ENCODE measurements around the gene TAAR9.
A peak's percentile ranks its signal among the peaks of the same experiment; 100 is the strongest.
"Not testable (repeated sequence)": the region's sequence is repeated elsewhere in the genome, so short reads cannot be mapped to it uniquely, and the experiment has no call there.

Gene TAAR9

GRCh38 chr6:132511210-132511830, 26.8 kb upstream of the TAAR9 start:
- Mint-ChIP-seq H3K4me1 (peaks cover 47% of the 10 kb centered on the region), H3K36me3 (peaks cover 12% of the 10 kb centered on the region), H3K27ac (no peak overlapping the region), H3K4me3 (peak overlapping the region; percentile 84), H3K9me3 (no peaks in the 10 kb centered on the region)
- ATAC-seq (no peak), DNase-seq (ENCODE audit: low spot score in 2 of 2) (no peak)

GRCh38 chr6:132511831-132512220, 26.3 kb upstream of the TAAR9 start:
- H3K4me3 Mint-ChIP-seq, result peak overlapping the region; percentile 84
- H3K9me3 Mint-ChIP-seq, result no peaks in the 10 kb centered on the region
- ATAC-seq, result no peak
- peaks cover 12% of the 10 kb centered on the region for H3K36me3 Mint-ChIP-seq
- H3K27ac Mint-ChIP-seq, result no peak overlapping the region
- peaks cover 42% of the 10 kb centered on the region for H3K4me1 Mint-ChIP-seq
- DNase-seq (ENCODE audit: low spot score in 2 of 2), result no peak

- DNase-seq (ENCODE audit: low spot score in 2 of 2) (no peak), ATAC-seq (no peak)
- no peaks in the 10 kb centered on the region for H3K9me3 Mint-ChIP-seq
- H3K4me3 Mint-ChIP-seq, result peak overlapping the region; percentile 84
- peaks cover 38% of the 10 kb centered on the region for H3K4me1 Mint-ChIP-seq
- no peak overlapping the region for H3K27ac Mint-ChIP-seq
- H3K36me3 Mint-ChIP-seq, result peaks cover 10% of the 10 kb centered on the region
These were observed 25.8 kb upstream of the TAAR9 start for GRCh38 chr6:132512342-132512637.

- Mint-ChIP-seq H3K4me3 (peak within 1 kb of the TSS; percentile 84), H3K27ac (peak within 1 kb of the TSS; percentile 74), H3K9me3 (no peaks in the 10 kb centered on the region), H3K36me3 (peaks cover 6% of the 10 kb centered on the region), H3K4me1 (peaks cover 31% of the 10 kb centered on the region)
- peak; percentile 80 to 93 for DNase-seq (ENCODE audit: low spot score in 2 of 2)
- ATAC-seq, result peak; percentile 97
These were observed 25.1 kb upstream of the TAAR9 start, which contains the start of gene STX7 for GRCh38 chr6:132512638-132513632. Gene STX7 (minus strand): TSS chr6:132513116. CDS start chr6:132503530, 9,586 bp downstream.

- Mint-ChIP-seq H3K36me3 (peaks cover 6% of the 10 kb centered on the region), H3K4me1 (peaks cover 24% of the 10 kb centered on the region), H3K27ac (no peak overlapping the region), H3K9me3 (no peaks in the 10 kb centered on the region), H3K4me3 (peak overlapping the region; percentile 84)
- ATAC-seq (no peak), DNase-seq (ENCODE audit: low spot score in 2 of 2) (no peak)
These were observed 24.1 kb upstream of the TAAR9 start for GRCh38 chr6:132513831-132514545.

GRCh38 chr6:132515386-132515785, 22.7 kb upstream of the TAAR9 start:
- Mint-ChIP-seq H3K4me1 (peaks cover 24% of the 10 kb centered on the region), H3K9me3 (no peaks in the 10 kb centered on the region), H3K27ac (no peak overlapping the region), H3K36me3 (peaks cover 6% of the 10 kb centered on the region), H3K4me3 (no peak overlapping the region)
- DNase-seq (ENCODE audit: low spot score in 2 of 2) (no peak), ATAC-seq (no peak)

- no peak overlapping the region for H3K4me3 Mint-ChIP-seq
- no peaks in the 10 kb centered on the region for H3K4me1 Mint-ChIP-seq
- H3K36me3 Mint-ChIP-seq, result no peaks in the 10 kb centered on the region
- no peaks in the 10 kb centered on the region for H3K9me3 Mint-ChIP-seq
- DNase-seq (ENCODE audit: low spot score in 2 of 2) (no peak), ATAC-seq (no peak)
- no peak overlapping the region for H3K27ac Mint-ChIP-seq
These were observed 17.1 kb upstream of the TAAR9 start for GRCh38 chr6:132520953-132521352.

GRCh38 chr6:132524646-132525045, 13.4 kb upstream of the TAAR9 start:
- H3K9me3 Mint-ChIP-seq, result no peaks in the 10 kb centered on the region
- H3K27ac Mint-ChIP-seq, result no peak overlapping the region
- no peak overlapping the region for H3K4me3 Mint-ChIP-seq
- ATAC-seq (no peak), DNase-seq (ENCODE audit: low spot score in 2 of 2) (no peak)
- no peaks in the 10 kb centered on the region for H3K36me3 Mint-ChIP-seq
- no peaks in the 10 kb centered on the region for H3K4me1 Mint-ChIP-seq

GRCh38 chr6:132525866-132526265, 12.2 kb upstream of the TAAR9 start:
- Mint-ChIP-seq H3K4me3 (no peak overlapping the region), H3K36me3 (no peaks in the 10 kb centered on the region), H3K27ac (no peak overlapping the region), H3K9me3 (no peaks in the 10 kb centered on the region), H3K4me1 (no peaks in the 10 kb centered on the region)
- DNase-seq (ENCODE audit: low spot score in 2 of 2) (no peak), ATAC-seq (no peak)

- Mint-ChIP-seq H3K4me3 (no peak overlapping the region), H3K27ac (no peak overlapping the region), H3K9me3 (no peaks in the 10 kb centered on the region), H3K36me3 (no peaks in the 10 kb centered on the region), H3K4me1 (no peaks in the 10 kb centered on the region)
- no peak for ATAC-seq
- no peak for DNase-seq (ENCODE audit: low spot score in 2 of 2)
These were observed 11.6 kb upstream of the TAAR9 start for GRCh38 chr6:132526461-132526860.

GRCh38 chr6:132527791-132528190, 10.3 kb upstream of the TAAR9 start:
- Mint-ChIP-seq H3K4me3 (no peak overlapping the region), H3K9me3 (no peaks in the 10 kb centered on the region), H3K4me1 (no peaks in the 10 kb centered on the region), H3K27ac (no peak overlapping the region), H3K36me3 (no peaks in the 10 kb centered on the region)
- ATAC-seq (no peak), DNase-seq (ENCODE audit: low spot score in 2 of 2) (no peak)

- H3K4me3 Mint-ChIP-seq, result no peak overlapping the region
- H3K9me3 Mint-ChIP-seq, result peaks cover 3% of the 10 kb centered on the region
- peak; percentile 70 for ATAC-seq
- DNase-seq (ENCODE audit: low spot score in 2 of 2), result peak; percentile 49 to 74
- H3K4me1 Mint-ChIP-seq, result no peaks in the 10 kb centered on the region
- no peak overlapping the region for H3K27ac Mint-ChIP-seq
- no peaks in the 10 kb centered on the region for H3K36me3 Mint-ChIP-seq
These were observed 7.6 kb upstream of the TAAR9 start for GRCh38 chr6:132530293-132530974.

- H3K4me3 Mint-ChIP-seq; H3K4me1 Mint-ChIP-seq; H3K9me3 Mint-ChIP-seq; H3K27ac Mint-ChIP-seq; H3K36me3 Mint-ChIP-seq; DNase-seq (ENCODE audit: low spot score in 2 of 2); ATAC-seq: not testable (repeated sequence)
These were observed 3.5 kb upstream of the TAAR9 start for GRCh38 chr6:132534546-132534945.

- Mint-ChIP-seq H3K27ac (no peak overlapping the region), H3K4me3 (no peak overlapping the region), H3K4me1 (no peaks in the 10 kb centered on the region), H3K9me3 (peaks cover 3% of the 10 kb centered on the region), H3K36me3 (no peaks in the 10 kb centered on the region)
- DNase-seq (ENCODE audit: low spot score in 2 of 2) (no peak), ATAC-seq (no peak)
These were observed 932 bp upstream of the TAAR9 start for GRCh38 chr6:132537145-132537544.

GRCh38 chr6:132544826-132545225, 6.7 kb downstream of the TAAR9 start:
- no peak for DNase-seq (ENCODE audit: low spot score in 2 of 2)
- ATAC-seq, result no peak
- Mint-ChIP-seq H3K9me3 (no peaks in the 10 kb centered on the region), H3K36me3 (no peaks in the 10 kb centered on the region), H3K4me1 (no peaks in the 10 kb centered on the region), H3K4me3 (no peak overlapping the region), H3K27ac (no peak overlapping the region)
